Upper lobe of left lung (tissue), 6 donors: ENCODE data around the gene THTPA. TPM values are rescaled to one million over a fixed set of nuclear protein-coding genes. Genes with fewer than 3 reads are reported as not detected.

Experiments used
- ATAC-seq, 2 donors: fragments of 200-7000 bp; cut with Tn5 transposase; one replicate each; pipeline ENCODE4 v1.9.1; 2022; ENCODE audit warnings: mild to moderate bottlenecking in 2 of 2, moderate library complexity in 2 of 2; ENCODE audit not compliant: low FRiP score in 2 of 2
- DNase-seq, 2 donors: peaks; one replicate each; pipeline ENCODE4 v3.0.0-alpha.2; 2019 to 2020
- H3K27ac ChIP-seq, 4 donors: fragments of 200-600 bp; sonication (generic); one replicate each; pipeline ENCODE4 v1.5.1; 2016 to 2019
- H3K27me3 ChIP-seq, 4 donors: fragments of 200-600 bp; sonication (generic); one replicate each; pipeline ENCODE4 v1.5.1; 2017 to 2019
- H3K36me3 ChIP-seq, 4 donors: fragments of 200-600 bp; sonication (generic); one replicate each; pipeline ENCODE4 v1.5.1; 2016 to 2019
- H3K4me1 ChIP-seq, 4 donors: fragments of 200-600 bp; sonication (generic); one replicate each; pipeline ENCODE4 v1.5.1; 2018 to 2019
- H3K4me3 ChIP-seq, 4 donors: fragments of 200-600 bp; sonication (generic); one replicate each; pipeline ENCODE4 v1.5.1; 2017 to 2019; ENCODE audit warnings: mild to moderate bottlenecking in 2 of 4, moderate library complexity in 1 of 4
- H3K9me3 ChIP-seq, 4 donors: fragments of 200-600 bp; sonication (generic); one replicate each; pipeline ENCODE4 v1.5.1; 2018 to 2019
- EP300 ChIP-seq, 4 donors: sonication (generic); formaldehyde crosslinking; IDR thresholded peaks; one replicate each; pipeline ENCODE4 v1.5.1; 2017; ENCODE audit warnings: antibody characterized with exemption in 4 of 4, control low read depth in 2 of 4
- POLR2A ChIP-seq, 4 donors: fragments of 450-650 bp; IDR thresholded peaks; one replicate each; pipeline ENCODE4 v1.5.1; 2016 to 2017; ENCODE audit warnings: antibody characterized with exemption in 4 of 4, mild to moderate bottlenecking in 2 of 4
- POLR2AphosphoS5 ChIP-seq, 2 donors: sonication (generic); formaldehyde crosslinking; IDR thresholded peaks; one replicate each; pipeline ENCODE4 v1.5.1; 2017; ENCODE audit warnings: antibody characterized with exemption in 2 of 2
- WGBS, 2 donors: methylation state at CpG; one replicate each; pipeline ENCODE4 v1.1.5; 2017 to 2018; 5-methylcytosine and 5-hydroxymethylcytosine counted together
- total RNA-seq, 6 donors: library from RNA; depleted of rRNA in 4 of 6; stranded (reverse); fragments of >200 nt in 4 of 6; gene quantifications; one replicate each; pipeline versions ENCODE4 v1.1.0 to v1.2.1, GENCODE V29; 2016 to 2021
- TF ChIP-seq, protein P1 (sequence below), 6 experiments: fragments of 450-650 bp in 4 of 6; fragments of 200-600 bp in 2 of 6; sonication (generic) in 2 of 6; IDR thresholded peaks; one replicate each; pipeline ENCODE4 v1.5.1; 2016 to 2019; ENCODE audit warnings: antibody characterized with exemption in 6 of 6
- donor health status: DM: no; HTN: no; CAD: no; lungs with moderate emphysema.
- donor health status: DM: no; HTN: yes; CAD: no; lungs with severe emphysema.

The THTPA gene
- total RNA-seq, 6 donors from 2014 or later = 16.7 to 27.2 (median 20.4) TPM

DNA sequence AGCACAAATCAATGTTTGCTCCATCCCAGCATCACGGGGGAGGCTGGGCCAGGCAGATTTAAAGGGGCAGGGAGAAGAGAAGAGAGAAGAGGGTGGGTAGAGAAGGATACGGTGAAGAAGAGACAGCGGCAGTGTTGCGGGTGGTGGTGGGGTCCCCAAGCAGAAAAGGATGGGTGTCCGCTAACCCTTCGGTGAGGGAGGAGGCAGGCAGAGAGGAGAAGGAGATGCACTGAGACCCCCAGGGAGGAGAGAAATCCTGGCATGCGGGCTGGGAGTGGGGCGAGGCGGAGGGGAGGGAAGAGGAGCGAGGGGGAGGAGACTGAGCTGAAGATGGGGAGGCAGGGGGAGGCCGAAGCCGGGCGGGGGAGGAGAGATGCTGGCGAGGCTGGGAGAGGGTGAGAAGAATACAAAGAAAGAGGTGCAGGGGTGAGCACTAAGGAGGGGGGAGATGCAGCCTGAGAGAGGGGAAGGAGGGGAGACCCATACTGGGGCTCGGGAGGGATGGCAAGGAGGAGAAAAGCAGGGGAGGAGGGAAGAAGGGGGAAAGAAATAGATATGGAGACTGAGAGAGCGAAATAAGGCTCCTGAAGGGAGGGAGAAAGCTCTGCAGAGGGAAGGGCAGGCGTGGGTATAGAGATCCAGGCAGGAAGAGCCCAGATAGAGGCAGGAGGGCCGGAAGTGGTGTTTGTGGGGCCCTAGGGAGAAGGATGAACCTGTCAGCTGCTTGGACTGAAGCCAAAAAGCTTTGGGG, 22.7 kb downstream of the THTPA start, which contains the start of gene JPH4:
JPH4 (minus strand) TSS at position 231 of the 751 bp plus-strand sequence. CDS start 1,337 bp downstream, outside the sequence.
- WGBS, 2 donors = 16 to 19% methylated on average over 18 of the region's 18 CpGs
- Histone ChIP-seq H3K27me3 (peaks cover 0 to 34% (median 24%) of the 10 kb centered on the region in 4 donors), H3K36me3 (no peaks in the 10 kb centered on the region), H3K4me1 (peaks cover 17 to 22% (median 19%) of the 10 kb centered on the region in 4 donors), H3K9me3 (no peaks in the 10 kb centered on the region), H3K4me3 (peak within 1 kb of the TSS in 1 of 4 donors; percentile 33), H3K27ac (no peak within 1 kb of the TSS)
- TF ChIP-seq EP300 (IDR thresholded peaks at IDR 0.05) (no peak), POLR2AphosphoS5 (IDR thresholded peaks at IDR 0.05) (no peak), POLR2A (IDR thresholded peaks at IDR 0.05) (no peak)
- TF ChIP-seq, protein P1, sequence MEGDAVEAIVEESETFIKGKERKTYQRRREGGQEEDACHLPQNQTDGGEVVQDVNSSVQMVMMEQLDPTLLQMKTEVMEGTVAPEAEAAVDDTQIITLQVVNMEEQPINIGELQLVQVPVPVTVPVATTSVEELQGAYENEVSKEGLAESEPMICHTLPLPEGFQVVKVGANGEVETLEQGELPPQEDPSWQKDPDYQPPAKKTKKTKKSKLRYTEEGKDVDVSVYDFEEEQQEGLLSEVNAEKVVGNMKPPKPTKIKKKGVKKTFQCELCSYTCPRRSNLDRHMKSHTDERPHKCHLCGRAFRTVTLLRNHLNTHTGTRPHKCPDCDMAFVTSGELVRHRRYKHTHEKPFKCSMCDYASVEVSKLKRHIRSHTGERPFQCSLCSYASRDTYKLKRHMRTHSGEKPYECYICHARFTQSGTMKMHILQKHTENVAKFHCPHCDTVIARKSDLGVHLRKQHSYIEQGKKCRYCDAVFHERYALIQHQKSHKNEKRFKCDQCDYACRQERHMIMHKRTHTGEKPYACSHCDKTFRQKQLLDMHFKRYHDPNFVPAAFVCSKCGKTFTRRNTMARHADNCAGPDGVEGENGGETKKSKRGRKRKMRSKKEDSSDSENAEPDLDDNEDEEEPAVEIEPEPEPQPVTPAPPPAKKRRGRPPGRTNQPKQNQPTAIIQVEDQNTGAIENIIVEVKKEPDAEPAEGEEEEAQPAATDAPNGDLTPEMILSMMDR (IDR thresholded peaks at IDR 0.05) = no peak
- DNase-seq (peak in 1 of 2 donors; percentile 47), ATAC-seq (no peak)

DNA sequence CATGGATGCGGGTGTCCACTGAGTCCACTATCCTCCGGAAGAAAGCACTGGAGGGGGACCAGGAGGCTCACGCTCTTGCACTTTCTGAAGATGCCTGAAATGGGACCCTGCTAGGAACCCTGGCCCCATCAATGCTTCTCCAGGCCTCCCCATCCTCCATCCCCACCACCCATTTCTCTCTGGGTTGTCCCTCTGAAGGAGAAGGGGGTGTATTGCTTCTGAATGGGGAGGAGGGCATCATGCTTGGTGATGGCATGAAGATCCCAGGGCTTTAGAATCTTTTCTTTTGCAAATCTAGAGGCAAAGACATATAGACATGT, 23.2 kb downstream of the THTPA start:
- no peak for ATAC-seq
- Histone ChIP-seq H3K27me3 (peaks cover 0 to 34% (median 24%) of the 10 kb centered on the region in 4 donors), H3K27ac (no peak overlapping the region), H3K4me1 (peaks cover 17 to 22% (median 19%) of the 10 kb centered on the region in 4 donors), H3K36me3 (no peaks in the 10 kb centered on the region), H3K4me3 (no peak overlapping the region), H3K9me3 (no peaks in the 10 kb centered on the region)
- no peak for DNase-seq
- WGBS, 2 donors = 51 to 61% methylated on average over 3 of the region's 3 CpGs
- no peak for TF ChIP-seq POLR2AphosphoS5 (IDR thresholded peaks at IDR 0.05)
- TF ChIP-seq, protein P1 (IDR thresholded peaks at IDR 0.05) = no peak
- TF ChIP-seq POLR2A (IDR thresholded peaks at IDR 0.05) = no peak
- TF ChIP-seq EP300 (IDR thresholded peaks at IDR 0.05) = no peak

DNA sequence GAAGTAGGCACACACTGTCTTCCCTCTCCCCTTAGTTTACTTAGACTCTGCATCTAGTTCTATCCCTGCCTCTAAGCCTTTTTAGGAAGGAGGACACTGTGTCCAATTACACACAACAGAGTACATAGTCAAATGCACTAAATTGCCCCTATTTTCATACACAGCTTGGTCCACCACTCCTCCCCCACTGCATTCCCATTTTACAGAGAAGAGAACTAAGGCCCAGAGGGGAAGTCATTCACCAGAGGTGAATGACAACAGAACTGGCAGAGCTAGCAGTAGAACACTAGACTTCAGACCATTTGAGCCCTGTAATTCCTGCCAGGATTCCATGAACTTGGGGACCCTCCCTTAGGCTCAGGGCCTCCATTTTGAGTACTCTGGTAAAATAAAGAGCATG, 23.7 kb downstream of the THTPA start:
- no peaks in the 10 kb centered on the region for H3K9me3 ChIP-seq
- no peak overlapping the region for H3K27ac ChIP-seq
- no peak for TF ChIP-seq POLR2A (IDR thresholded peaks at IDR 0.05)
- TF ChIP-seq EP300 (IDR thresholded peaks at IDR 0.05) = no peak
- no peak for TF ChIP-seq POLR2AphosphoS5 (IDR thresholded peaks at IDR 0.05)
- TF ChIP-seq, protein P1 (IDR thresholded peaks at IDR 0.05) = no peak
- no peak for ATAC-seq
- H3K36me3 ChIP-seq = no peaks in the 10 kb centered on the region
- H3K27me3 ChIP-seq = peaks cover 0 to 34% (median 24%) of the 10 kb centered on the region in 4 donors
- H3K4me1 ChIP-seq = peaks cover 17 to 22% (median 19%) of the 10 kb centered on the region in 4 donors
- no peak overlapping the region for H3K4me3 ChIP-seq
- no peak for DNase-seq

DNA sequence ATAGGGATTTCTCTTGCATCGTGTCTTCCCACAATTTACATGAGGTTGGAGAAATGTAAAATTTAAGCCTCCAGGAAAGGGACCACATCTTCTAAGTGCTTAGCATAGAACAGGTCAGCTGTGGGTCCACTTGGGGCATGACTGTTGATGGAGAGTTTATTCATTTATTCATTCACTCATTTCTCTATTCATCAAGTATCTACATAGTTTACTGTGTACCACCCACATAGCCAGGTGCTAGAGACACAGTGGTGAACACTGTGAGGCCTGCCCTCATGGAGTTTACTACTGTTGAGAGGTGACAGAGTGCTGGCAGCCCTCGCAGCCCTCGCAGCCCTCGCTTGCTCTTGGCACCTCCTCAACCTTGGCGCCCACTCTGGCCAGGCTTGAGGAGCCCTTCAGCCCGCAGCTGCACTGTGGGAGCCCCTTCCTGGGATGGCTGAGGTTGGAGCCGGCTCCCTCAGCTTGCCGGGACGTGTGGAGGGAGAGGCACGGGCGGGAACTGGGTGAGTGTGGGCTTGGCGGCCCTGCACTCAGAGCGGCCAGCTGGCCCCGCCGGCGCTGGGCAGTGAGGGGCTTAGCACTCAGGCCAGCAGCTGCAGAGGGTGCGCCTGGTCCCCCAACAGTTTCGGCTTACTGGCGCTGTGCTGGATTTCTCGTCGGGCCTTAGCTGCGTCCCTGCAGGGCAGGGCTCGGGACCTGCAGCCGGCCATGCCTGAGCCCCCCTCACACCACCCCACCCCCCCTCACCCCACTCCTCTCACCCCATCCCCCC, 24.3 kb downstream of the THTPA start:
- Histone ChIP-seq H3K36me3 (no peaks in the 10 kb centered on the region), H3K27ac (no peak overlapping the region), H3K9me3 (no peaks in the 10 kb centered on the region), H3K4me3 (no peak overlapping the region), H3K27me3 (peaks cover 0 to 34% (median 24%) of the 10 kb centered on the region in 4 donors), H3K4me1 (peaks cover 17 to 22% (median 19%) of the 10 kb centered on the region in 4 donors)
- DNase-seq (peak in 1 of 2 donors; percentile 62), ATAC-seq (no peak)
- no peak for TF ChIP-seq EP300 (IDR thresholded peaks at IDR 0.05)
- no peak for TF ChIP-seq POLR2AphosphoS5 (IDR thresholded peaks at IDR 0.05)
- TF ChIP-seq, protein P1 (IDR thresholded peaks at IDR 0.05) = no peak
- no peak for TF ChIP-seq POLR2A (IDR thresholded peaks at IDR 0.05)
- 91 to 94% methylated on average over 10 to 23 of the region's 24 CpGs for WGBS, 2 donors
